Stimulated activated CD4-positive, alpha-beta T cell treated with anti-CD3 and anti-CD28 coated beads, Interleukin-15, amount 100 ng/mL, for 48 hours (primary cell): ENCODE data around the gene TSHZ1.
"Not testable (repeated sequence)": the region's sequence is repeated elsewhere in the genome, so short reads cannot be mapped to it uniquely, and the experiment has no call there.

Source experiments
- DNase-seq, 2 donors: peaks; one replicate each; pipeline ENCODE4 v3.0.0-alpha.2; 2020; ENCODE audit warnings: low read depth in 2 of 2

The TSHZ1 gene

GRCh38 chr18:75183973-75184493, 26.6 kb upstream of the TSHZ1 start:
- DNase-seq, result no peak

DNA sequence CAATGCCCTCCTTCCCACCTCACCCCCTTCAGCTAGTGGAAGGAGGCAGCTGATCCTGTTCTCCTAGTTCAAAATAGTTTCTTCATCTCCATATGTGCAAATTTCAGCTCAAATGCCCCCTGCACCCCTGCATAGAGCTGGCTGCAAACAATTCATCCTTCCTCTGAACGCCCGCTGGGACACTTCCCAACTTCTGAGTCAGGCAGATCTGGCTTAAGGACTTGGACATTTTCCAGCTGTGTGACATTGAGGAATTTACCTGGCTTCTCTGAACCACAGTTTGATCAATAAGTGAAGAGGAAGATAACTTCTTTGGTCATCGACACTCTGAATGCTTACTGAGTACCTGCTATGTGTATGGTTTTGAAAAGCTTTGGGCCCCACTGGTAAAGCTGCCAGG, 25.1 kb upstream of the TSHZ1 start:
- DNase-seq, result no peak

GRCh38 chr18:75187702-75188101, 22.9 kb upstream of the TSHZ1 start:
- not testable (repeated sequence) for DNase-seq

DNA sequence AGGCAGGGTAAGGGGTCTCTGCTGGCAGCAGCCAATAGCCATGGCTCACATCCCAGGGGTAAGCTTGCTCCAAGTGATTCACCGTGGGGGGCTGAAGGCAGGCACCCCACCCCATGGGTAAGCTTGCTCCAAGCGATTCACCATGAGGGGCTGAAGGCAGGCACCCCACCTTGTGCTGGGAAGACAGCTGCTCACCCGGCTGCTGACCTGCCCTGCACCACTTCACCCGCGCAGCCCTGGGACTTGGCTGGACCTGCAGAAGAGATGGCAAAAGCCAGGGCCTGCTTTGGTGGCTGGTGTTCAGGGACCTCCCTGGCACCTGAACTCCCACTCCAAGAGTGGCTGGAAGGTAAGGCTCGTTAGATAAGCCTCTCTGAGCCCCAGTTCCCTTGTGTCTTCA, 20.9 kb upstream of the TSHZ1 start:
- DNase-seq, result no peak

GRCh38 chr18:75192899-75193298, 17.7 kb upstream of the TSHZ1 start:
- no peak for DNase-seq

DNA sequence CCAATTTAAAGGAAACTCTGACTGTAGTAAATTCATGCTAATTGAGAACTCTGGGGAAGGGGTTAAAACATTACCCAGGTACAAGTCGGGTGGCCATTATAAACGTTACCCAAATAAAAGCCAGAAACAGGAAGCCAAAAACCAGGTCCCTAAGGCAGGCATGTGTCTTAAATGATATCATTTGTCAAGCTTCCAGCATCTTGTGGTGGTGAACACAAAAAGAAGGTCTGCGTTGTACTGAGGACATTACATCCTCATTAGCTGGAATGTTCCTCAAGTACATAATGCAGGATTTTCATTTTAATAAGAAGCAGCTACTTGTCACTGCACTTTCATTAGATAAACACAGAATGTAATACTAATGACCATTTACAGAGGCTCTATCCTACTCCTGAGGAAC, 12.6 kb upstream of the TSHZ1 start:
- no peak for DNase-seq

GRCh38 chr18:75199327-75199726, 11.3 kb upstream of the TSHZ1 start:
- DNase-seq, result no peak

DNA sequence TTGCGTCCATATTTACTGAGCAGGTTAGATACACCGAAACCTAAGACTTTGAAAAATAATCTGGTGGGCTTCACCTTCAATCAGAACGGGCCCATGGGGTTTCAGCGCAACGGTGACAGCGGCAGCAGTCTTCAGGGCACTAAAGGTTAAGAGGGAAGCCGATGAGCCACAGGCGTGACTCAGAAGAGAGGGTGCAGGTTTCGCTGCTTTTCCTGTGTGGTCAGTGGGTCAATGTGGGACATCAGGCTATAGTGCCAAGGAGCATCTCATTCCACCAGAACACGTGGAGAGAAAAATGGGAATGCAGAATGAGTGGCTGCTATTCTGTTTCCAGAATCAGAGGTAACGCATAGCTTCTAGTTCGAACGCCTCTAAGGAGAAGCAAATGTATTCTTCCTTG, 10.5 kb upstream of the TSHZ1 start:
- no peak for DNase-seq

DNA sequence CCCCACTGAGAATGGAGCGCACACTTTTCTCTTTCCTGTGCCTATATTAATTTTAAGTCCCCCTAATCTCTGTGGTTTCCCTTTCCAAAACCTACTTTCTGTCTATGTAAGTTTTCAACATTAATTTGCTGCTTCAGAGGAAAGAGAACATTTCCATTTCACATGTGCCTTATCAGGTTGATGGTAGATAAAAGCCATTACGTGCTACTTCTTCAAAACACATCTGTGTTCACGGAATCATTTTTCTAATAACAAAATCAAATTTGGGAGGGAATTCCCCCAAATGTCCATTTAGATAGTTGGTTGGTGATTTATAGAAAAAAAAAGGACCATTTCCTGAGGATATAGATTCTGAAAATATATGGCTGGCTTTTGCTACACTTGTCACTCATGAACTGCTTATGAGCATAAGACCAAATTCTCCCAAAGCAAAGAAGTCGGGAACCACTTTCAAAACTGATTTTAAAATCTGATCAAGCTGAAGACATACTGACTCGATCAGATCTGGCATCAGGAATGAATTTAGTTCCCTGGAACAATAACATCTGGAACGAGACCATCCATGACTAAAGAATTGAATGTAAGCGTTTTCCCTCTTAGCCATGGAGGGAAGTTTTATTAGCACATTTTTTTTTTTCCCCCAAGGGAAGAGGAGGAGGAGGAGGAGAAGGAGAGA, 9.9 kb upstream of the TSHZ1 start:
- DNase-seq, result no peak

DNA sequence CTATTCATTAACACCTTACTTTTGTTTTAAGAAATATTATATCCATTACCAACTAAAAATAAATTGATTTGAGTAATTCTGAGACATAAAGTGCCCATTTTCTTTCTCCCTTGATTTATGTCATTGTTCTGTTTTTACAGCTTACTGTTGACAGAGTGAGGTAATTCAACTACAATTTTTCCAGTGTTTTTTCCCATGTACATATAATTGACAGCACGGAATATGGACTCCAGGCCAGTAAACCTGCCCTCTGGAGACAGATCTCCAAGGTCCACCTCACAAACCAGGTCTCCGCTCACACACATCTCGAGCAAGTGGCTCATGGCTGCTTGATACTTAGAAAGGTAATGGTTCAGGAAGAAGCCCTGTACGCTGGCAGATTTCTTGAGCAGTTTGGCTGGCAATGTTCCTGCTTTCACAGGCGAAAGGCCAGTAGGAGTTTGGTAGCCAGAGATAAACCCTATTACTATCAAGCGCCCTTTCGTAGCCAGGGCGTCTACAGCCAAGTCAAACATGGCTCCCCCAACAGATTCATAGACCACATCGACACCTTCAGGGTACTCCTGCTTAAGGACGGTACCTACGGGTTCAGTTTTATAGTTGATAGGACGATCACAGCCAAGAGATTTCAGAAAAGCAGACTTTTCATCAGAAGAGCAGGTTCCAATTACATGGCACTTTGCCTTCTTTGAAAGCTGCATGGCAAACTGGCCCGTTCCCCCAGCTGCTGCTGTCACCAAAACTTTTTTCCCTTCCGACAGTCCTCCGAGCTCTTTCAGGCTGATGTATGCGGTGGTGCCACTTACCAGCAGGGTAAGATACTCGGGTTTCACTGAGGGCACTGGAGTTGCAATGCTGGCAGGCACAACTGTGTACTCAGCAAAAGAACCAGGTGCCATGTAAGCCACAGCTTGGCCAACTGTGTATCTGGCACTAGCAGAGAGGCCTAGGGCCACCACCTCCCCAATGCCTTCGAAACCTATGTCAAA, 9.0 kb upstream of the TSHZ1 start:
- no peak for DNase-seq

DNA sequence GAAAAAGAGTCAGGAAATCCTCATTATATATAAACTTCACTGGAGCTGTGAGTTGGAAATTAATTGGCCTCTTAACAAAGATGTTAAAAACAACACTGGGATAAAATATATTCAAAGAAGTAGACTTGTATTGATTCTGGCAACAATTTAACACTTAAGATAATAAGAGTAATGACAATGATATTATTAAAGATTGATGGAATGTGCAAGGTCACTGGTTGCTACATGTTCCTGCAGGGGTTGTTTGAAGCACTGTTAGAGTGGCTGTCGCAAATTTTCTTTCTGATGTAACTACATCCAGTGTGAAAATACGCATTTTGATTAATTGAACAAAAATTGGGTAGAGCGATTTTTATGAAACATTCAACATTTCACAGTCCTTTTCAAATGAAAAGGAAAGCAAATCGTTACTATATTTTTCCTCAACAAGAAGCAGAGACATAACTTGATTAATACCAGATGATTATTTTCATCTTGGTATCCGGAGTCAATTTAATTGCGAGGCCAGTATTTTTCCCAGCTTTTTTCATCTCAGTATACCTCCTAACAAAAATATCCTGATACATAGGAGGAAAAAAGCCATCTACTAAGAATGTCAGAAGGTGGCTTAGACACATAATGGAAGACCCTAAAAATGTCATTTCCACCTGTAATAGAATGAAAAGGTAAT, 7.8 kb upstream of the TSHZ1 start:
- no peak for DNase-seq

DNA sequence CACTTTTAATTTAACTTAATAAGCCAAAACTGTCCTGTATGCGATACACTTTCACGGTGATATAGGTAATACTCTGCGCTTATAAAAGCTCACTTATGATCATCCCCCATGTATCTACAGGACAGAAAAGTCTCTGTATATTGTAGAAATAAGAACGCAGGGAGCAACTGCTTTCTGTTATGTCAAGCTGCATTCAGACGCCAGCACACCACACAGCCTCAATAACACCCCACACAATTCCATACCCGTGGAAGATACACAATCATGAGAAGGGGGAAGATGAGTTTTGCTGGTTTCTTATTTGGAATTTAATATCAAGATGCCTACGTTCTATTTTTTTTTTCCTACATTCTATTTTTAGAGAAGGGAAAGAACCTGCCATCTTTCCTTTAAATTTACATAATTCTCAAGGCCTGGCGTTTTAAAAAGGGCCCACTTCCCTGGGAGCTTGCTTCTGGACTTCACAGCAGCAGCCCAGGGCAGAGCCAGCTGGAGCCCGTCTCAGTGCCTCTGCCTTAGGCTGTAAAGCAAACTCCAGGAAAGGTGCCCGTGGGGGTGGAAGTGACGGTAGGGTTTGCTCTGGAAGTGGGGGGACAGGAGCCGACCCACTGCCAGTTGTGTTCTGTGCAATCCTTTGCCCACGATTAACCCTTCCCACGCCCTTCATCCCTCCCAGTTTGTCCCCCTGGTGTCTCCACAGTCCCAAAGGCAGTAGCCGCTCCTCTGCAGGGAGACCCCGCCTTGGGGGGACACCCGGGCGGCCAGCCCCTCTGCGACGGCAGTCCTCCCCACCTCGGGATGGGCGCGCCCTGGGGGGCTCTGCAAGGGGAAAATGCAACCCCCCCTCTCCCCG, 7.0 kb upstream of the TSHZ1 start:
- no peak for DNase-seq

DNA sequence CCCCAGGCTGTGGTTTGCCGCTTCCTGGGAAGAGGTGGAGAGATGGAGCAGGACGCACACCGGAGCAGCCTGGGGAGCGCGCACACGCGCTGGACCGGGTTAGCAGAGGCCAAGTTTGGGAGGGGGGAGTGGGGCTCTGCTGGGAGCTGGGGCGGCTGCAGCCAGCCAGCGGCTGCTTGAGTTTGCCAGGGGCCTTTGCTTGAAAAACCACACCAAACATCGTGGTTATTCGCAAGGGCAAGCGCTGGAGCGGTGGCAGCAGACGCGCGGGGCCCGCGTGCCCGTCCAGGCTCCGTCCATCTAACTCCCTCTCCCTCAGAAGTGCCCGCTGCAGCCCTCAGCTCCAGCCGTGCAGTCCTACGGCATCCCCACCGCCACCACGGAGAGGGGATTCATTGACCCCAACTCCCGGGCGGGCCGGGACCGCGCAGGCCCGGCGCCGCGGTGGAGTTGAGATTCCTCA, 6.3 kb upstream of the TSHZ1 start:
- no peak for DNase-seq

GRCh38 chr18:75204732-75205513, 5.7 kb upstream of the TSHZ1 start:
- no peak for DNase-seq

- no peak for DNase-seq
Observed at GRCh38 chr18:75205514-75206132, 5.0 kb upstream of the TSHZ1 start.

GRCh38 chr18:75206452-75207309, 3.9 kb upstream of the TSHZ1 start:
- no peak for DNase-seq

GRCh38 chr18:75207310-75208154, 3.1 kb upstream of the TSHZ1 start:
- DNase-seq, result no peak
